Erythroblast (primary cell): Measurements from ENCODE around the gene PLEKHG2.

ENCODE experiments used
- GATA1 ChIP-seq: IDR thresholded peaks from 2 replicates; pipeline ENCODE4 v1.6.1; 2011; ENCODE audit warnings: low read depth, mild to moderate bottlenecking, control low read depth, low read length, moderate library complexity
- POLR2A ChIP-seq: IDR thresholded peaks from 2 replicates; pipeline ENCODE4 v1.6.1; 2011; ENCODE audit warnings: mild to moderate bottlenecking, low read length

- TF ChIP-seq POLR2A: no peak
- no peak for TF ChIP-seq GATA1
These were observed 15.2 kb downstream of the PLEKHG2 start for GRCh38 chr19:39427707-39428106.
